DMS79 (cell line): ENCODE data around the gene KLHL11.

Experiments
- DNase-seq: peaks from one replicate; lab custom pipeline; 2025; lab: John Stamatoyannopoulos, UW

Gene KLHL11

DNA sequence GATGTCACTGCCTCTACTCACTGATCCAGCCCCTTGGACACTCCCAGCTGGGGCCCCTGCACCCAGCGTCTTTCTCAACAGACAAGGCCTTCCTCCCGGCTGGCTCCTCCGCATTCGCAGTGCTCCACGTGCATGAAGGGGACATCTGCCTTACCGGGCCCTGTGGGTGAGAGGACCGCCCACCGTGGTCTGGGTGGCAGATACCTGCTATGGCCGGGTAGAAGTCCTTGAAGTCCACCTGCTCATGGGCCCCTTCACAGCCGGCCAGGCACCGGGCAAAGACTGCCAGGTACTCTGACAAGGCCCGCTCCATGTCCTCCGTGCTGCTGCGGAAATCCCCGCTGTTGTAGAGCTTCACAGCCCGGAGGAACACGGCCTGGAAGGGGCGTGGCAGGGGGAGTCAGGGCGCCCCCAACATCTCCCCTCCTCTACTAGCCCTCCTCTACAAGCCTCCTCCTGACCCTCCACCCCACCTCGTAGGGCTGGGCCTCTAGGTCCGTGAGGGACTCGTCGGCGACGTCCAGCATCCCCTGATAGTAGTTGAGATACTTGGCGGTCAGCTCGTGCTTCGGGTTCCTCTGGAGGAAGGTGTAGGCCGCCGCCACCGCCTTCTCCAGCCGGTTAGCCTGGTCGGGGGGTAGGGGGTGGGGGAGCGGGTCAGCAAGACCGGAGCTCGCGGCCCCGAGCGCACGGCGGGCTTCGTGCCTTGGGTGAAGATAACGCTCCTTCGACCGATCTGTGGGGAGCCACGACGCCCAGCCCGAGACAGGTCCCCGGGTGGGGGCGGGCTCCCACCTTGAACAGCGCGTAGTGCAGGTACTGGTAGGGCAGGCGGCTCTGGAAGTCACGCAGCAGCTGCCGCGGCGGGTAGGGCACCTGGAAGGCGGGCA is 54.3 kb downstream of the KLHL11 start:
- DNase-seq, result no peak

DNA sequence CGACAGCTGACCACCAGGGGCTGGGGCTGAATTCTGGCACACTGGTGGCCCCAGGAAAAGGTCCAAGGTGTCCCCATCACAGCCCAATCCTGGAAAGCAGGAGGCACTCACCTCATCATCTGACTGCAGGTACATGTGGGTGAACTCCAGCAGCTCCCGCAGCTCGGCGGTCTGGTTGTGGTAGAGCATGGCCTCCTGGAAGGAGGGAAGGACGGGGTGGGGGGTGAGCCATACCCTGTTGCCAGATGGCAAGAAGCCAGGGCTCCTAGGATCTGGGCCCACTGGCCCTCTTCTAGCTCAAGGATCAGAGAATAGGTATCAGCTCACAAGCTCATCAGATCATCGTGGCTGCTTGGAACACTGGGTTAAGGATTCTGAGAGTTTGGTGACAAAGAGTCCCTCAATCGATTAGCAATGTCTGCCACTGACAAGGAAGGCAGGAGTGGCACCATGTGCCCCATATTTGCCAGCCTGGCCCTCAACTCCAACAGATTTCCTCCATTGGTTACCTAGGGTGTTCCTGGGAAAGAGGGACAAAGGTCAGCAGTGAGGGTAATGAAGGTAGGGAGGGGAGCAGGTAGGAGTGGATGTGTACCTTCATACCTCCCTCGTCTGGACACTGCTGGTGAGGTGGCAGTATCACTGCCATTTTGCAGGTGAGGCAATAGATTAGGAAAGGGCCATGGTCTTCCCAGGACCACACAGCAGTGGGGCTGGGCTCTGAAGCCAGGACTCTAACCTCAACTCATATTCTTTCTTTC is 58.4 kb downstream of the KLHL11 start:
- DNase-seq, result no peak
